ENCODE measurements around the gene PDZD2. TPM values are rescaled to one million over a fixed set of nuclear protein-coding genes. Genes with fewer than 3 reads are reported as not detected.

PDZD2 gene
- total RNA-seq, 4 donors from 2014 or later, result 107 to 195 (median 123) TPM

DNA sequence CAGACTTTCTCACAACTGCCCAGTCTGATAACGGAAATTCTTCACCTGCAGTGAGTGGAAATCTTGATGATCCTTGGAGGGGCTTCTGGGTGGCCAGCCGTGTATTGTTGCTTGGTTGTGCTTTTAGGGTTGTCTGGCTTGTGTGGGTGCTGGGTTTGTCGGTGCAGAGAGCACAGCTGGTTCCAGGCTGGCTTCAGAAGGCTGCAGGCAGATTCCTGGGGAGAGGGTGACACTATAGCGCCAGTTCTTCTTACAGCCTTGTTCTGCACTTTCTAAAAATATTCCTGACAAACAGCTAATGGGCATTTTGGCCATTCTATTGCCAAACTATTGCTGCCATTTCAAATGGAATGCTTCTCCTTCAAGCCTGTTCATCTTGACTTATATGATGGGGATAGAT, 99.3 kb downstream of the PDZD2 start:
- no peak overlapping the region for H3K27ac ChIP-seq
- no peak for DNase-seq (ENCODE audit: low spot score in 2 of 2)
- H3K4me1 ChIP-seq, result peaks cover 3% of the 10 kb centered on the region
- no peaks in the 10 kb centered on the region for H3K9me3 ChIP-seq
- no peaks in the 10 kb centered on the region for H3K27me3 ChIP-seq
- H3K36me3 ChIP-seq, result no peaks in the 10 kb centered on the region
- TF ChIP-seq POLR2AphosphoS5 (IDR thresholded peaks at IDR 0.05), result no peak
- no peak for TF ChIP-seq POLR2A (IDR thresholded peaks at IDR 0.05)
- TF ChIP-seq, protein P1, sequence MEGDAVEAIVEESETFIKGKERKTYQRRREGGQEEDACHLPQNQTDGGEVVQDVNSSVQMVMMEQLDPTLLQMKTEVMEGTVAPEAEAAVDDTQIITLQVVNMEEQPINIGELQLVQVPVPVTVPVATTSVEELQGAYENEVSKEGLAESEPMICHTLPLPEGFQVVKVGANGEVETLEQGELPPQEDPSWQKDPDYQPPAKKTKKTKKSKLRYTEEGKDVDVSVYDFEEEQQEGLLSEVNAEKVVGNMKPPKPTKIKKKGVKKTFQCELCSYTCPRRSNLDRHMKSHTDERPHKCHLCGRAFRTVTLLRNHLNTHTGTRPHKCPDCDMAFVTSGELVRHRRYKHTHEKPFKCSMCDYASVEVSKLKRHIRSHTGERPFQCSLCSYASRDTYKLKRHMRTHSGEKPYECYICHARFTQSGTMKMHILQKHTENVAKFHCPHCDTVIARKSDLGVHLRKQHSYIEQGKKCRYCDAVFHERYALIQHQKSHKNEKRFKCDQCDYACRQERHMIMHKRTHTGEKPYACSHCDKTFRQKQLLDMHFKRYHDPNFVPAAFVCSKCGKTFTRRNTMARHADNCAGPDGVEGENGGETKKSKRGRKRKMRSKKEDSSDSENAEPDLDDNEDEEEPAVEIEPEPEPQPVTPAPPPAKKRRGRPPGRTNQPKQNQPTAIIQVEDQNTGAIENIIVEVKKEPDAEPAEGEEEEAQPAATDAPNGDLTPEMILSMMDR (IDR thresholded peaks at IDR 0.05), result no peak
- no peak for TF ChIP-seq EP300 (IDR thresholded peaks at IDR 0.05)
- 79% methylated on average over 4 of the region's 4 CpGs for WGBS
- H3K4me3 ChIP-seq, result no peak overlapping the region

DNA sequence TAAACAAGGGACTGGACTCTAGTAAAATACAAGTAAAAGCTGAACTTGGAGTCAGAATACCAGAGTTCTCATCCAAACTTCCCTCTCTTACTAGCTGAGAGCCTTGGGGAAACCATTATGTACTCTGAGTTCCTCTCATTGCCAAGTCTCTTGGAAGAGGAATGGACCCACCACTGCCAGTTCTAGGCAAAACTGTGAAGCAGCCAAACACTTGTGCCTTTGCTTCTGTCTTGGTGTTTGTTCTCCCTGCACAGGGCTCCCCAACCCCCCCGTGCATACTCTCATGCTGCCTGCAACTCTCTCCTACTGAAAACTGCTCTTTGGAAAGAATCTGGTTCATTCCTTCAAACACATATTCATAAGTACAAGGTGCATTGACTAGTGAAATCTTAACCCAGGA, 102.6 kb downstream of the PDZD2 start:
- peaks cover 3% of the 10 kb centered on the region for H3K4me1 ChIP-seq
- DNase-seq (ENCODE audit: low spot score in 2 of 2), result no peak
- 40% methylated on average over 1 of the region's 1 CpG for WGBS
- H3K9me3 ChIP-seq, result no peaks in the 10 kb centered on the region
- no peak overlapping the region for H3K27ac ChIP-seq
- H3K4me3 ChIP-seq, result no peak overlapping the region
- TF ChIP-seq POLR2AphosphoS5 (IDR thresholded peaks at IDR 0.05), result no peak
- TF ChIP-seq EP300 (IDR thresholded peaks at IDR 0.05), result no peak
- TF ChIP-seq POLR2A (IDR thresholded peaks at IDR 0.05), result no peak
- TF ChIP-seq, protein P1 (IDR thresholded peaks at IDR 0.05), result no peak
- H3K36me3 ChIP-seq, result no peaks in the 10 kb centered on the region
- no peaks in the 10 kb centered on the region for H3K27me3 ChIP-seq

DNA sequence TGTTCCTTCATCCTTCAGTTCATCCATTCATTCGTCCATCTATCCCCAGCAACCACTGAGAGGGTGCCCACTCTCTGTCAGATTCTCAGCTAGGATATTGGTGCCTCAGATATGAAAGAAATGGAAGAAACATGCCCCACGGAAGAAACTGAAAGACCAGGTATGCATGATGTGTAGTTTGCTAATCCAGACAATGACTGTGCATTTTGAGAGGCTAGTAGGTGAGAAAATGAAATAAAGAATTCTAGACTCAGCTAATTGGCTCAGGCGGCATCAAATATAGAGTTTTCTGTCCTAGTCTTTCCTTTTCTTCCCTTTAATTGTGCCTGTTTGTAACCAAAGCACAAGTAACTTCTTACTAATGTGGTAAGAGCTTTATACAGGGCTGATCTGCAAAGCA, 104.7 kb downstream of the PDZD2 start:
- TF ChIP-seq POLR2AphosphoS5 (IDR thresholded peaks at IDR 0.05) (no peak), EP300 (IDR thresholded peaks at IDR 0.05) (no peak), POLR2A (IDR thresholded peaks at IDR 0.05) (no peak)
- TF ChIP-seq, protein P1 (IDR thresholded peaks at IDR 0.05), result no peak
- no peaks in the 10 kb centered on the region for H3K9me3 ChIP-seq
- H3K4me1 ChIP-seq, result peaks cover 3% of the 10 kb centered on the region
- WGBS, result 95% methylated on average over 3 of the region's 3 CpGs
- DNase-seq (ENCODE audit: low spot score in 2 of 2), result no peak
- no peaks in the 10 kb centered on the region for H3K27me3 ChIP-seq
- H3K27ac ChIP-seq, result no peak overlapping the region
- H3K4me3 ChIP-seq, result no peak overlapping the region
- H3K36me3 ChIP-seq, result no peaks in the 10 kb centered on the region

DNA sequence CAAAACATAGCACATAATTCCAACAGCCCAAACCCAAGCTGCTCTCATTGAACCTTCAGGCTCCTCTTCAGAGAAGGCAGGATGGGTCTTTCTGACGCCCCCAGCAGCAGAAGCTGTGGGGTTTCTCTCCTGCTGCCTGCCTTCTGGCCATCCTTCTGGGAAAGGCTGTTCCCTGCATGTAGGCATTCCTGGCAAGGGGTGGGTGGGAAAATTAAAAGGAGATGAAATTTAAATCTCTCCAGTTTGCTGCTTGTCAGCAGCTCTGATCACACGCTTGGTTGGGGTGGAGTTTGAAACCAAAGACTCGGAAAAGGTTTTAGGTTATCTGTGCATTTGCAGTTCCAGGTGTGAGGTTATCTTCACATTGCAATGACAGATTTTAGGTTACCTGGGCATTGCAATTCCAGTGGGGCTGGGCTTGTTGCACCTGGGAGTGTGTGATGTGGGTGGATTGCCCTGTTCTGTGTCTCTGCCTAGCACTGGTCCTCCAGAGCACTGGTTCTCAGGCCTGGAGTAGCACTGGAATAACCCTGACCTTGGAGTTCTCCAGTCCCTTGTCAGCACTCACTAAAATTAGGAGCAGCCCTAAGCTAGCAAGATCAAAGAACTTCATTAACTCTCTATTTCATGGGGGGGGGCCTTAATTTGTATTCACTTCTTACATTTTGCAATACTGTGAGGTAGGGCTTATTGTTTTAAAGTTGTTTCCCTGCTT, 109.7 kb downstream of the PDZD2 start:
- H3K4me3 ChIP-seq, result no peak overlapping the region
- TF ChIP-seq POLR2A (IDR thresholded peaks at IDR 0.05) (no peak), POLR2AphosphoS5 (IDR thresholded peaks at IDR 0.05) (no peak), EP300 (IDR thresholded peaks at IDR 0.05) (no peak)
- TF ChIP-seq, protein P1 (IDR thresholded peaks at IDR 0.05), result no peak
- no peak for DNase-seq (ENCODE audit: low spot score in 2 of 2)
- WGBS, result 82% methylated on average over 3 of the region's 3 CpGs
- H3K27me3 ChIP-seq, result no peaks in the 10 kb centered on the region
- no peaks in the 10 kb centered on the region for H3K36me3 ChIP-seq
- no peaks in the 10 kb centered on the region for H3K9me3 ChIP-seq
- H3K27ac ChIP-seq, result no peak overlapping the region
- no peaks in the 10 kb centered on the region for H3K4me1 ChIP-seq

DNA sequence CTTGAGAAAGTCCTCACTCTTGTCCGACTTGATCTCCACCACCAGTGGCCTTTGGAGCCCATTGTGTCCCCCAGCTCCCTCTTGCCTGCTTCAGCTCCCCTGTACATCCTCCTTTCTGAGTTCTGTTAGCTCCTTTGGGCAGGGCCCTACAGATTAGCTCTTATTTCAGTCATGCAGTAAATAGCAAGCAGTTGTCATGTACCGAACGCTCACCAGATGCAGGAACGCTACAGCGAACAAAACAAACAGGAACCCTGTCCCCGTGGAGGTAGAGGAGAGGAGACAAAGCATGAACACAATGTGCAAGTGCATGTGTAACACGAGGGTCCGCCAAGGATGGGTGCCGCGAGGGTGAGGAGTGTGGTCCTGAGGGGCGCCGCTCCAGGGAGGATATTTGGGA, 111.3 kb downstream of the PDZD2 start:
- DNase-seq (ENCODE audit: low spot score in 2 of 2), result no peak
- Histone ChIP-seq H3K27ac (no peak overlapping the region), H3K9me3 (no peaks in the 10 kb centered on the region), H3K4me1 (no peaks in the 10 kb centered on the region), H3K27me3 (no peaks in the 10 kb centered on the region), H3K4me3 (no peak overlapping the region), H3K36me3 (no peaks in the 10 kb centered on the region)
- TF ChIP-seq POLR2AphosphoS5 (IDR thresholded peaks at IDR 0.05) (no peak), POLR2A (IDR thresholded peaks at IDR 0.05) (no peak), EP300 (IDR thresholded peaks at IDR 0.05) (no peak)
- TF ChIP-seq, protein P1 (IDR thresholded peaks at IDR 0.05), result no peak
- WGBS, result 87% methylated on average over 12 of the region's 12 CpGs

All from suprapubic skin (tissue), 4 donors.